HUES6 (cell line): Measurements from ENCODE around the gene CABLES2.
A peak's percentile ranks its signal among the peaks of the same experiment; 100 is the strongest.

Experiments used
- H3K27ac ChIP-seq: 2 replicates; pipeline ENCODE4 v1.7.0; 2013; ENCODE audit warnings: low read depth, mild to moderate bottlenecking, low read length, inconsistent platforms
- H3K27me3 ChIP-seq: 2 replicates; pipeline ENCODE4 v1.6.1; 2013; ENCODE audit warnings: low read length; ENCODE audit not compliant: control insufficient read depth, insufficient read depth
- H3K36me3 ChIP-seq: 2 replicates; pipeline ENCODE4 v1.6.1; 2013; ENCODE audit warnings: low read length; ENCODE audit not compliant: control insufficient read depth, insufficient read depth
- H3K4me1 ChIP-seq: 2 replicates; pipeline ENCODE4 v1.6.1; 2013; ENCODE audit warnings: low read length; ENCODE audit not compliant: control insufficient read depth, insufficient read depth
- H3K4me3 ChIP-seq: 2 replicates; pipeline ENCODE4 v1.5.1; 2013; ENCODE audit warnings: low read depth, low read length
- H3K9ac ChIP-seq: one replicate; pipeline ENCODE4 v1.6.1; 2013; ENCODE audit warnings: mild to moderate bottlenecking, low read length
- H3K9me3 ChIP-seq: 2 replicates; pipeline ENCODE4 v1.6.1; 2013; ENCODE audit warnings: low read depth, low read length; ENCODE audit not compliant: control insufficient read depth, insufficient read depth

Gene CABLES2

DNA sequence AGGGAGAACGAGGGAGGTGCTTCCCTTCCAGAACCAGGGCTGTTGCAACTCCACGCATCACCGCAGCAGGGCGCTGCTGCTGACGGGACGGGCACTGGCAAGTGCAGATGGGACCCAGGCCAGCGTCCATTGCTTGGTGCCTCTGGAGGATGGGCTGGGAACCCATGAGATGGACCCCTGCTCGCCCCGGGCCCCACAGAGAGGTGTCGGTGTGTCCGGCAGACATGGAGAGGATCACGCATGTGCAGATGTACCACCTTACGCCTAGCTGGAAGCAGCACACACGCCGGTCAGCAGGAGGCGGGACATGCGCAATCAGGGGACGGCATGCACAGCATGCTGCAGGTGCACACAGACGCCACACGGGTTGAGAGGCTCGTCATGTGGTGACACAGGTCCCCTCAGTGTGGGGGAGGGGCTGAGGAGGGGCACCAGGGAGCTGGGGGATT lies 5.7 kb downstream of the CABLES2 start:
- Histone ChIP-seq H3K9me3 (no peaks in the 10 kb centered on the region; the same call in 1 of the 2 replicates), H3K27ac (no peak overlapping the region), H3K27me3 (no peaks in the 10 kb centered on the region), H3K36me3 (peaks cover 3% of the 10 kb centered on the region; the same call in 1 of the 2 replicates), H3K9ac (no peak overlapping the region), H3K4me1 (peaks cover 4% of the 10 kb centered on the region; the same call in 1 of the 2 replicates), H3K4me3 (no peak overlapping the region)

DNA sequence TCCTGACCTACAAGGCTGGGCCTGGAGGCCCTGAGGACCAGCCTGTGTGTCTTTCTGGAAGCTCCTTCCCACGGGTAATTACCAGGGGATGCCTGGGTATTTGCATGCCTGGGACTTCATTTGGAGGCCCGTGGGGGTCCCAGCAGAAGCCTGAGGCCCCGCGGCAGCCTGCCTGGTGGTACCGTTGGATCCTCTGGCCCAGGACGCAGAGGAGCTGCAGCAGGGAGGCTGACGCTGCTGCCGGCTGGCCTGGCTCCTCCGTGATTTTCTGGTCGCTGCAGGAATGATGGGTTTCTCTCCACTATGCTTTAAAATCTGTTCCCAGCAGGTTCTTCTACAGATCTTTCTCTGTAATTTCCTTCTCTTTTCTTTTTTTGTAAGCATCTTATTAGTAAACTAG lies 6.5 kb downstream of the CABLES2 start:
- no peak overlapping the region for H3K4me3 ChIP-seq
- H3K27ac ChIP-seq = no peak overlapping the region
- H3K9ac ChIP-seq = no peak overlapping the region
- no peaks in the 10 kb centered on the region; the same call in 1 of the 2 replicates for H3K9me3 ChIP-seq
- 0 out of 2 replicates have a peak, but pooled peaks cover 2% of the 10 kb centered on the region for H3K4me1 ChIP-seq
- peaks cover 3% of the 10 kb centered on the region; the same call in 1 of the 2 replicates for H3K36me3 ChIP-seq
- no peaks in the 10 kb centered on the region for H3K27me3 ChIP-seq

DNA sequence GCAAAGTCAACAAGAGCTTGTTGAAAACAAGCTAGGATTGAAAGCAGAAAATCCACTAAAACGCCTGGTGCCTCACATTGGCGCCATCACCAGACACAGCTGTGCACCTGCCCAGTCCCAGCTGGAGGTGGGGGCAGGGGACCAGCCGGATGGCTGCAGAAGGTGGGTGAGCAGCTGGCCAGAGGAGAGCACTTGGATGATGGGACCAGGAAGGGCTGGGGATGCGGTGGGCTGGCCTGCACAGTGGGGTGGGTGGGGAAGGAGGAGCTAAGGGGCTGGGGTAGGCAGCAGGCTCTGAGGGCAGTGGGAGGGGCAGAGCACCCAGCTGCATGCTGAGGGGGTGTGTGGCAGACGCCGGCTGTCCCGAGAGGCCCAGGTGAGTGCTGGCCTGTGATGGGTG lies 7.1 kb downstream of the CABLES2 start:
- no peak overlapping the region for H3K4me3 ChIP-seq
- H3K36me3 ChIP-seq = peaks cover 3% of the 10 kb centered on the region; the same call in 1 of the 2 replicates
- no peaks in the 10 kb centered on the region; the same call in 1 of the 2 replicates for H3K9me3 ChIP-seq
- no peak overlapping the region for H3K27ac ChIP-seq
- no peak overlapping the region for H3K9ac ChIP-seq
- H3K27me3 ChIP-seq = no peaks in the 10 kb centered on the region
- no peaks in the 10 kb centered on the region for H3K4me1 ChIP-seq

DNA sequence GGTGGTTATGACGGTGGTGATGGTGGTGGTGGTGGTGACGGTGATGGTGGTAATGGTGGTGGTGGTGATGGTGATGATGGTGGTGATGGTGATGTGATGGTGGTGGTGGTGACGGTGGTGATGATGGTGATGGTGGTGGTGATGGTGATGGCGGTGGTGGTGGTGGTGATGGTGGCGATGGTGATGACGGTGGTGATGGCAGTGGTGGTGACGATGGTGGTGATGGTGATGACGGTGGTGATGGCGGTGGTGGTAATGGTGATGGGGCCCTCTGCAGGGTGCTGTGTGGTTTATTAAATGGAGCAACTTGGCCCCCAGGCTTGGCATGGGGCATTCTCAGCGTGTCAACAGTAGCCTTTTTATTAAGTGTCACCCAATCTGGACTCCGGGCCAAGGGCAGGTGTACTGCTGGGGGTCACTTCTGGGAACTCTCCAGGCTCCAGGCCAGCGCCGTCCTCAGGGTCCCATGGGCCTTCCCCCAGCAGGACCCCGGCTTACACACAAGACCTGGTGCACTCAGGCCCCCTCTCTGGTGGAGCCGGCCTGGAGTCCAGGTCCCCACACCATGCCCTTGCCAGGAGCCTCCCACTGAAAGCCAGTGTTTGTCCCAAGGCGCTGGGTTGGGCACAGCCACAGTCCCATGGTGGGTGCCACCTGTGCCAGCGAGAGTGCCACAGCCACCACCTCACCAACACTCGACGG lies 8.8 kb downstream of the CABLES2 start:
- Histone ChIP-seq H3K27me3 (no peaks in the 10 kb centered on the region), H3K27ac (no peak overlapping the region), H3K36me3 (0 out of 2 replicates have a peak, but pooled peaks cover under 1% of the 10 kb centered on the region), H3K9me3 (no peaks in the 10 kb centered on the region; the same call in 1 of the 2 replicates), H3K4me1 (no peaks in the 10 kb centered on the region), H3K9ac (no peak overlapping the region), H3K4me3 (no peak overlapping the region)

DNA sequence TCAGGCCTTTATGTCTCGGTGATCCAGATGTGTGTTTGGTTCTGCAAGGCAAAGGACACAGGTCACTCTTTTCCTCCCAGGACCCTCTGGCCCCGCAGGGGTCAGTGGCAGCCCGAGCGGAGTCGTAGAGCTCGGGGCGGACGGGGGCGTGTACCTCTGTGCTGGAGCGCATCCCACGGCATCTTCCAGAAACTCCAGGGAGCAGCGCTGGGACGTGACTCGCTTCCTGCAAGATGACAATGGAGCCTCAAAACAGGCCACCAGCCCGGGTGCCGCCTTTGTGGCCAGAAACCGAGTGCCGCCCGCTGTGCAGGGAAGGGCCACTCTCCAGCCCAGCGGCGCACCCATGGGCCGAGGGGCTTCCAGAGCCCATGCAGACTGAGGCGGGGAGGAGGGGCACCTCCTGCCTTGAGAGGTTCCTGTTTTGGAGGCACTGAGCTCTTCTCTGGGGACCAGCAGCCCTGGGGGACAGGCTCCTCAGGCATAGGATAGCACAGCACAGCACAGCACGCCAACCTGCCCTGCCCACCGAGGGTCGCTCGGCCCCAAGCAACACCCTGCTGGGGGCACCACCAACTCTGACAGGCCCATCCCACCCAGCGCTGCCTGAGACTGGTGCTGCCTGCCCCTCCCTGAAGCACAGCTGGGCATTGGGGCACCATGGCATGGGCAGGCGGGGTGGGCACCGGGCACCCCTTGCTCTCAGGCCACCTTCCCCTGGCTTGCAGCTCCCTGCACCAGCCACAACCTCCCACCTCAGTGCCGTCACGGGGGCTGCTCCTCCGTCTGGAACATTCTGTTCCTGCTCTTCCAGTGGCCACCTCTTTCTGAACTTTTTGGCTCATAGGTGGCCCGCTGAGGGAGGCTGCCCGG lies 10.5 kb downstream of the CABLES2 start:
- Histone ChIP-seq H3K9ac (no peak overlapping the region), H3K27me3 (no peaks in the 10 kb centered on the region), H3K4me1 (no peaks in the 10 kb centered on the region), H3K9me3 (no peaks in the 10 kb centered on the region; the same call in 1 of the 2 replicates), H3K36me3 (0 out of 2 replicates have a peak, but pooled peaks cover 3% of the 10 kb centered on the region), H3K27ac (no peak overlapping the region), H3K4me3 (no peak overlapping the region)

DNA sequence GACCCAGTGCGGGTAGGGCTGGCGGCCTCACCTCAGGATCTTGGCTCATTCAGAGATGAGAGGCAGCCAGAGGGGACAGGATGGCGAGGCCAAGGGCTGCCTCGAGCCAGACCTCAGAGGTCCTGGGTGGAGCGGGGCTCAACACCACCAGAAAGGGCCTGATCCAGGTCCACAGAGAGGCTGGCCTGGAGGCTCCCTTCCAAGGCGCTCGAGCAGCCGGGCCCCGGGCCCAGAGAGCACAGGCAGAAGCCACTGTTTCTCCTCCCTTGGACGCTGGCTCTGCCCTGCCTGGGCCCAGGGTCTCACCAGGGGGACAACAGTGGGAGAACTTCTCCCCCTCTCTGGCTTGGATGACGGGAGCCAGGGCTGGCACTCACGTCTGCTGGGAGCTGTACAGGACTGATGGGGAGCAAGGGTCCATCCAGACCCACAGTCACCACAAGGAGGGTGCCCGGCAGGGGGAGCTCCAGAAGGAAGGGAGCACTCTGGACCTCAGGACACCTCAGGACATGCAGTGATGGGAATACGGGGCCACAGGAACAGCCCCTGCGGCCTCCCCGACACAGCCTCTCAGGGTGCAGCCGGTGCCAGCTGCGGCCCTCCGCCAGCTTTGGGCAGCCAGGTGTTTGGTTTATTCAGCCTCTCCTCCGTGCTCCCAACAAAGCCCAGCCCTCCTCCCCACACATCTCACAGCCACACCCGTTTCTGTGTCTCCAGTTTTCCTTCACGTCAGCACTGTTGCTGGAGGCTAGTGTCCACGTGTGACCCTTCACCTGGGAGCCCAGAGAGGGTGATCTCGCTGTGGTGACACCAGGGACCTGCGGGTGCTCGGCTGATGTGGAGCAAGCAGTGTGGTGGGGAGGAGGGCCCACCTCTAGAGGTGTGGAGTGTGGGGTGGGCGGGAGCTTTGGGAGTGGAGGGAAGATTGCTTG lies 11.5 kb downstream of the CABLES2 start:
- Histone ChIP-seq H3K36me3 (0 out of 2 replicates have a peak, but pooled peaks cover 3% of the 10 kb centered on the region), H3K4me3 (no peak overlapping the region), H3K4me1 (no peaks in the 10 kb centered on the region), H3K27ac (no peak overlapping the region), H3K9me3 (no peaks in the 10 kb centered on the region; the same call in 1 of the 2 replicates), H3K27me3 (no peaks in the 10 kb centered on the region), H3K9ac (no peak overlapping the region)

DNA sequence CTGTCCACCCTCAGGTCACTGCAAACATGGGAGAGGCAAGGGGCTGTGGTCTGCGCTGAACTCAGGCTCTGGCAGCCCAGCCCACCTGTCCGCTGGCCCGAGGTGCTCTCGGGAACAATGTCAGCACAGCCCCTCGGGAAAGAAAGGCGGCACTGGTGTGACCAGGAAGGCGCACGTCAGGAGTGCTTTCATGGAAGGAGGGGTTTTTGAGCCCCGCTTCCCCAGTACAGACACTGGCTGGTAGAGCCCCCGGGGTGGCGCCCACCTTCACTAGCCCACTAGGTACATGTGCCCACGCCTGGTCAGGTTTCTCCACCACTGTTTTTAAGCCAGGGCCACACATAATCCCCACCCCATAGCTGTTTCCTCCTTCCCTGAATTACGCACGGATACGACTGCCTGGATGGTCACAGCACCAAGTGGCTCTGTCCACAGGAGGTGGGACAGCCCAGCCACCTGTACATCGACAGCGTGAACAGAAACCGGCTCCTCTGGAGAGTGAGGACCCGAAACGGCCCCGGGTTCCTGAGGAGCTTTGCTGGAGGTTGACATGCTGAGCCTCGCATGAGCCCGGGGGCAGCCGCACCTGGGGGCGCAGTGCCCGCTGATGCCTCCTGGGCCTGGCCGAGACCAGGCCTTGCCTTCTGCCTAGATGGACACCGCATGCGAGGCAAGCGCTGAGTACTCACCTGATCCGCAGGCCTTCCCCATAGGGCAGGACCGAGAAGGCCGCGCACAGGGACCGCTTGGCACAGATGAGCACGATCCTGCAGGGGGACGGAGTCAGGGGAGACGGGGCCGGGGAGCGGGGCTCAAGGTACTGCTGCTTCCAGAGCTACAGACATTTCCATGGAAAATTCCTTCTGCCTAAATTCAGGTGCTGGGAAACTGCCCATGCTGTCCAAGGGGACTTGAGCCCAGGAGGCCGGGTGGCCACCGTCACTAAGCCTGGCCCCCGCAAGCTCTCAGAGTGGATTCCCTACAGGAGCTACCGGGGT lies 12.5 kb downstream of the CABLES2 start:
- H3K9me3 ChIP-seq = no peaks in the 10 kb centered on the region; the same call in 1 of the 2 replicates
- H3K4me1 ChIP-seq = no peaks in the 10 kb centered on the region
- peaks cover 11% of the 10 kb centered on the region for H3K36me3 ChIP-seq
- no peak overlapping the region for H3K27ac ChIP-seq
- peak overlapping the region; percentile 12 for H3K9ac ChIP-seq
- H3K27me3 ChIP-seq = no peaks in the 10 kb centered on the region
- no peak overlapping the region for H3K4me3 ChIP-seq

DNA sequence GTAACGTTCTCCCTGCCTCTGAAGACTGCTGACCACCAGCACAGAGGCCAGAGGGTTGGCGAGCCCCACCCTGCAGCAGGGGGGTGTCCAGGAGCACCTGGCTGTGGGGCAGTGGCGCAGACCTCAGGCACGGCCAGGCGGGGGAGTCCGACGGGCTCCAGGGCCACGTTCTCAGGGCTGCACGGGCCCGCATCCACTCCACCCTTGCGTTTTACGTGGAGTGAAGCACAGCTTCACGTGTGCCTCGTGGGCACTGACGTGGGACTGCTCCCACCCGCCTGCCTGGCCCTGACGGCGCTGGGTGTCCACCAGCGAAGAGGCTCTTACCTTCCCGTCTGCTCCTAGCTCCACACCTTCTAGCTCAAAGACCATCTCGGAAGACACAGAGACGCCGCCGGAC lies 13.3 kb downstream of the CABLES2 start:
- Histone ChIP-seq H3K9me3 (no peaks in the 10 kb centered on the region; the same call in 1 of the 2 replicates), H3K4me3 (no peak overlapping the region), H3K36me3 (peaks cover 18% of the 10 kb centered on the region), H3K4me1 (no peaks in the 10 kb centered on the region), H3K27me3 (no peaks in the 10 kb centered on the region), H3K9ac (peak overlapping the region; percentile 12), H3K27ac (no peak overlapping the region)

DNA sequence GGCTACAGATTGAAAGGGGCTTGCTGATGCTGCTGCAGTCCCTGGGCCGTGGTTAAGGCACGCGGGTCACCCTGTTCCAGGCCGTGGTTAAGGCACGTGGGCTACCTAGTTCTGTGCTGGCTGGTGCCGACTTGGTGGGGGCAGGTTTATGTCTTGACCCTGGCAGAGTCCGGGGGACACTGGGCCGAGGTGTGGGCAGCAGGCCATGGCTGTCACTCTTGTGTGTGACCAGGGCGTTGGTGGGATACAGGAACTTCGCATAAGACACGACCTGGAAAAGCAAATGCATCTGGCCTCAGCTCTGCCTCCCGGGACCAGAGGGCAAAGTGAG lies 13.8 kb downstream of the CABLES2 start:
- Histone ChIP-seq H3K27me3 (no peaks in the 10 kb centered on the region), H3K4me3 (no peak overlapping the region), H3K27ac (no peak overlapping the region), H3K9me3 (no peaks in the 10 kb centered on the region; the same call in 1 of the 2 replicates), H3K9ac (no peak overlapping the region), H3K36me3 (peaks cover 24% of the 10 kb centered on the region), H3K4me1 (no peaks in the 10 kb centered on the region)
